WTC11 (cell line): ENCODE measurements around the gene ACVR1B.

Experiments
- CREM ChIP-seq: sonication (generic); formaldehyde crosslinking; IDR thresholded peaks from 2 replicates; pipeline ENCODE4 v1.8.1; 2022; ENCODE audit warnings: mild to moderate bottlenecking, missing genetic modification reagents, moderate library complexity
- FOXK1 ChIP-seq: sonication (generic); formaldehyde crosslinking; IDR thresholded peaks from 2 replicates; pipeline ENCODE4 v1.8.0; 2022; ENCODE audit warnings: mild to moderate bottlenecking, moderate library complexity, missing genetic modification reagents
- USF1 ChIP-seq: sonication (generic); formaldehyde crosslinking; IDR thresholded peaks from 2 replicates; pipeline ENCODE4 v1.8.0; 2022; ENCODE audit warnings: mild to moderate bottlenecking, missing genetic modification reagents
- ZNF671 ChIP-seq: fragments of 250-450 bp; sonication (Bioruptor Pico); IDR thresholded peaks from 2 replicates; pipeline ENCODE4 v1.8.0; 2021; ENCODE audit warnings: mild to moderate bottlenecking

GRCh38 chr12:51922146-51922545 lies 29.4 kb upstream of the ACVR1B start:
- TF ChIP-seq FOXK1: no peak
- no peak for TF ChIP-seq ZNF671 (CRISPR knock-in tag)
- no peak for TF ChIP-seq CREM (CRISPR knock-in tag)
- no peak for TF ChIP-seq USF1
